ENCODE measurements around the gene NOP9. TPM values are rescaled to one million over a fixed set of nuclear protein-coding genes. Genes with fewer than 3 reads are reported as not detected.

The NOP9 gene
- polyA plus RNA-seq, 1 experiment, result 16.3 TPM

- Histone ChIP-seq H3K4me3 (ENCODE audit: low read depth, low read length) (no peak overlapping the region), H3K27me3 (ENCODE audit: control insufficient read depth, insufficient read depth, low read length) (peaks cover 5% of the 10 kb centered on the region), H3K36me3 (ENCODE audit: control insufficient read depth, insufficient read depth, low read length) (no peaks in the 10 kb centered on the region)
- ChIA-PET POLR2A (no interaction called here), CTCF (interaction anchor here (0.7 to 16.8 kb wide), 4 partner anchors 10 to 90 kb away, joined by 3 to 491 read pairs (median 22); partner anchors contain the start of genes CBLN3 and KHNYN)
- no peak for DNase-seq (ENCODE audit: low read depth)
- no peak for TF ChIP-seq CTCF (IDR thresholded peaks at IDR 0.05; ENCODE audit: insufficient read depth, low read depth, low read length)
These were observed 43.2 kb downstream of the NOP9 start for GRCh38 chr14:24342889-24343288.

- peaks cover 5% of the 10 kb centered on the region for H3K27me3 ChIP-seq (ENCODE audit: control insufficient read depth, insufficient read depth, low read length)
- H3K4me3 ChIP-seq (ENCODE audit: low read depth, low read length), result no peak overlapping the region
- ChIA-PET CTCF (interaction anchor here (0.7 to 5.6 kb wide), 3 partner anchors 11 to 88 kb away, joined by 3 to 41 read pairs (median 7); no protein-coding TSS in a partner anchor), POLR2A (no interaction called here)
- H3K36me3 ChIP-seq (ENCODE audit: control insufficient read depth, insufficient read depth, low read length), result no peaks in the 10 kb centered on the region
- DNase-seq (ENCODE audit: low read depth), result no peak
- no peak for TF ChIP-seq CTCF (IDR thresholded peaks at IDR 0.05; ENCODE audit: insufficient read depth, low read depth, low read length)
These were observed 44.4 kb downstream of the NOP9 start for GRCh38 chr14:24343795-24344660.

GRCh38 chr14:24347134-24347533, 47.5 kb downstream of the NOP9 start:
- no peak for TF ChIP-seq CTCF (IDR thresholded peaks at IDR 0.05; ENCODE audit: insufficient read depth, low read depth, low read length)
- ChIA-PET CTCF (interaction anchor here (0.9 to 5.6 kb wide), 11 partner anchors 9 to 90 kb away, joined by 3 to 41 read pairs (median 5); partner anchors contain the start of gene CIDEB), POLR2A (no interaction called here)
- Histone ChIP-seq H3K27me3 (ENCODE audit: control insufficient read depth, insufficient read depth, low read length) (peaks cover 6% of the 10 kb centered on the region; the same call in 1 of the 2 replicates), H3K36me3 (ENCODE audit: control insufficient read depth, insufficient read depth, low read length) (no peaks in the 10 kb centered on the region), H3K4me3 (ENCODE audit: low read depth, low read length) (no peak overlapping the region)
- no peak for DNase-seq (ENCODE audit: low read depth)

- TF ChIP-seq CTCF (IDR thresholded peaks at IDR 0.05; ENCODE audit: insufficient read depth, low read depth, low read length), result no peak
- ChIA-PET CTCF (interaction anchor here (0.6 to 5.6 kb wide), 9 partner anchors 10 to 585 kb away, joined by 3 to 41 read pairs (median 4); no protein-coding TSS in a partner anchor), POLR2A (no interaction called here)
- Histone ChIP-seq H3K36me3 (ENCODE audit: control insufficient read depth, insufficient read depth, low read length) (no peaks in the 10 kb centered on the region), H3K4me3 (ENCODE audit: low read depth, low read length) (no peak overlapping the region), H3K27me3 (ENCODE audit: control insufficient read depth, insufficient read depth, low read length) (peaks cover 6% of the 10 kb centered on the region; the same call in 1 of the 2 replicates)
- no peak for DNase-seq (ENCODE audit: low read depth)
These were observed 48.5 kb downstream of the NOP9 start for GRCh38 chr14:24348186-24348585.

- no peak for DNase-seq (ENCODE audit: low read depth)
- ChIA-PET POLR2A (no interaction called here), CTCF (interaction anchor here (3.6 to 4.2 kb wide), 4 partner anchors 10 to 82 kb away, joined by 22 to 42 read pairs (median 32); partner anchors contain the start of genes ADCY4, CBLN3, KHNYN and RIPK3)
- Histone ChIP-seq H3K4me3 (ENCODE audit: low read depth, low read length) (no peak overlapping the region), H3K36me3 (ENCODE audit: control insufficient read depth, insufficient read depth, low read length) (no peaks in the 10 kb centered on the region), H3K27me3 (ENCODE audit: control insufficient read depth, insufficient read depth, low read length) (peaks cover 6% of the 10 kb centered on the region; the same call in 1 of the 2 replicates)
- no peak for TF ChIP-seq CTCF (IDR thresholded peaks at IDR 0.05; ENCODE audit: insufficient read depth, low read depth, low read length)
These were observed 50.1 kb downstream of the NOP9 start for GRCh38 chr14:24349742-24350141.

Measured in BJ (cell line).